Measurements from ENCODE around the gene DCUN1D4.

DCUN1D4 gene

GRCh38 chr4:51958199-51958968 lies 115.4 kb downstream of the DCUN1D4 start:
- TF ChIP-seq, protein P1, sequence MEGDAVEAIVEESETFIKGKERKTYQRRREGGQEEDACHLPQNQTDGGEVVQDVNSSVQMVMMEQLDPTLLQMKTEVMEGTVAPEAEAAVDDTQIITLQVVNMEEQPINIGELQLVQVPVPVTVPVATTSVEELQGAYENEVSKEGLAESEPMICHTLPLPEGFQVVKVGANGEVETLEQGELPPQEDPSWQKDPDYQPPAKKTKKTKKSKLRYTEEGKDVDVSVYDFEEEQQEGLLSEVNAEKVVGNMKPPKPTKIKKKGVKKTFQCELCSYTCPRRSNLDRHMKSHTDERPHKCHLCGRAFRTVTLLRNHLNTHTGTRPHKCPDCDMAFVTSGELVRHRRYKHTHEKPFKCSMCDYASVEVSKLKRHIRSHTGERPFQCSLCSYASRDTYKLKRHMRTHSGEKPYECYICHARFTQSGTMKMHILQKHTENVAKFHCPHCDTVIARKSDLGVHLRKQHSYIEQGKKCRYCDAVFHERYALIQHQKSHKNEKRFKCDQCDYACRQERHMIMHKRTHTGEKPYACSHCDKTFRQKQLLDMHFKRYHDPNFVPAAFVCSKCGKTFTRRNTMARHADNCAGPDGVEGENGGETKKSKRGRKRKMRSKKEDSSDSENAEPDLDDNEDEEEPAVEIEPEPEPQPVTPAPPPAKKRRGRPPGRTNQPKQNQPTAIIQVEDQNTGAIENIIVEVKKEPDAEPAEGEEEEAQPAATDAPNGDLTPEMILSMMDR (IDR thresholded peaks at IDR 0.05; ENCODE audit: borderline replicate concordance, insufficient read depth, low read depth, low read length), result no peak
- H3K4me3 ChIP-seq (ENCODE audit: low read depth, low read length), result no peak overlapping the region

GRCh38 chr4:51960486-51960885 lies 117.5 kb downstream of the DCUN1D4 start:
- H3K4me3 ChIP-seq (ENCODE audit: low read depth, low read length), result no peak overlapping the region
- TF ChIP-seq, protein P1 (IDR thresholded peaks at IDR 0.05; ENCODE audit: borderline replicate concordance, insufficient read depth, low read depth, low read length), result no peak

- H3K4me3 ChIP-seq (ENCODE audit: low read depth, low read length), result no peak overlapping the region
- TF ChIP-seq, protein P1 (IDR thresholded peaks at IDR 0.05; ENCODE audit: borderline replicate concordance, insufficient read depth, low read depth, low read length), result no peak
Measured at GRCh38 chr4:51963841-51964517, 121.0 kb downstream of the DCUN1D4 start.

DNA sequence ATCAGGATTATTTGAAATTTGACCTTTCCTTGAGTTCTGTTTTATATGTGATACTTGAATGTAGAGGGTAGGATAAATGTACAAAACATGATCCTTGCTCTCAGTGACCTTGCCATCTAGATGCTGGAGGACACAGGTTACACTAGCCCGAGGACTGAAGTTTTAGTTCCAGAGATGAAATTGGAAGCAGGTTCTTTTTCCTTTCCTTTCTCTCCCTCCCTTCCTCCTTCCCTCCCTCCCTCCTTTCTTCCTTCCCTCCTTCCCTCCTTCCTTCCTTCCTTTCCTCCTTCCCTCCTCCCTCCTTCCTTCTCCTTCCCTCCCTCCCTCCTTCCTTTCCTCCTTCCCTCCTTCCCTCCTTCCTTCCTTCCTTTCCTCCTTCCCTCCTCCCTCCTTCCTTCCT lies 122.9 kb downstream of the DCUN1D4 start:
- TF ChIP-seq, protein P1 (IDR thresholded peaks at IDR 0.05; ENCODE audit: borderline replicate concordance, insufficient read depth, low read depth, low read length), result no peak
- H3K4me3 ChIP-seq (ENCODE audit: low read depth, low read length), result no peak overlapping the region

Measured in GM12875 (cell line).